ENCODE measurements around the gene PSMA8. TPM values are rescaled to one million over a fixed set of nuclear protein-coding genes. Genes with fewer than 3 reads are reported as not detected.

Gene PSMA8
- total RNA-seq, 1 experiment from 2014 or later, result not detected

- DNase-seq, result no peak
- Histone ChIP-seq H3K27me3 (ENCODE audit: insufficient read depth, low read length) (no peaks in the 10 kb centered on the region), H3K14ac (ENCODE audit: insufficient read depth, low read length) (no peak overlapping the region), H3K23me2 (ENCODE audit: insufficient read length, low read depth, low read length, poor library complexity, severe bottlenecking) (no peaks in the 10 kb centered on the region), H3K4me1 (ENCODE audit: insufficient read depth, low read length) (no peaks in the 10 kb centered on the region), H3K79me2 (ENCODE audit: insufficient read depth, low read length) (no peaks in the 10 kb centered on the region), H3K18ac (ENCODE audit: insufficient read length, low read depth, low read length) (no peak overlapping the region), H2AK5ac (ENCODE audit: insufficient read length, low read length) (no peak overlapping the region), H4K8ac (replicated peaks; ENCODE audit: insufficient read length, low read depth, low read length) (no peak overlapping the region), H3K9me3 (ENCODE audit: control insufficient read depth, low read depth, low read length) (no peaks in the 10 kb centered on the region), H3K9ac (ENCODE audit: extremely low read depth, insufficient read length, low read length) (no peak overlapping the region), H3K4ac (ENCODE audit: low read depth, low read length) (no peak overlapping the region), H4K5ac (ENCODE audit: insufficient read length, low read depth, low read length) (no peak overlapping the region), H2BK5ac (ENCODE audit: insufficient read length, low read length) (no peak overlapping the region), H4K91ac (ENCODE audit: insufficient read length, low read depth, low read length) (no peak overlapping the region), H3K23ac (ENCODE audit: insufficient read length, low read depth, low read length) (no peak overlapping the region), H3K27ac (ENCODE audit: insufficient read length, low read depth, low read length) (no peak overlapping the region), H3T11ph (ENCODE audit: low read length) (no peak overlapping the region), H2AFZ (ENCODE audit: low read length) (no peak overlapping the region), H2BK15ac (ENCODE audit: low read depth, low read length) (no peak overlapping the region), H2BK12ac (ENCODE audit: insufficient read length, low read depth, low read length) (no peak overlapping the region), H2BK20ac (ENCODE audit: low read depth, low read length, poor library complexity, severe bottlenecking) (no peak overlapping the region), H2BK120ac (ENCODE audit: low read depth, low read length, poor library complexity, severe bottlenecking) (no peak overlapping the region), H3K4me2 (ENCODE audit: insufficient read depth, insufficient read length, low read length) (no peak overlapping the region), H3K79me1 (ENCODE audit: insufficient read depth, low read depth, low read length, poor library complexity, severe bottlenecking) (no peaks in the 10 kb centered on the region), H3K56ac (ENCODE audit: insufficient read length, low read depth, low read length) (no peak overlapping the region), H4K20me1 (ENCODE audit: control insufficient read depth, insufficient read depth, insufficient read length) (no peaks in the 10 kb centered on the region)
- no CpG with 5 or more reads among the region's 2 CpGs for WGBS (ENCODE audit: extremely low coverage, insufficient read length, low lambda C conversion rate)
- H3K4me3 Mint-ChIP-seq, result no peak overlapping the region
- no peak overlapping the region for H3K27ac Mint-ChIP-seq
- H3K4me1 Mint-ChIP-seq, result no peaks in the 10 kb centered on the region
- H3K9me3 Mint-ChIP-seq, result peaks cover 0 to 4% of the 10 kb centered on the region in 2 experiments; a peak in 3 of 5 replicates
- peak; percentile 60 for TF ChIP-seq CTCF (conservative IDR thresholded peaks at IDR 0.05)
- no peaks in the 10 kb centered on the region for H3K36me3 Mint-ChIP-seq (ENCODE audit: insufficient read depth in 1 of 3, low read depth in 3 of 3)
- H3K27me3 Mint-ChIP-seq (ENCODE audit: low read depth), result no peaks in the 10 kb centered on the region
Measured at GRCh38 chr18:26185267-26185666, 51.6 kb downstream of the PSMA8 start.

Measured in H9 (cell line).